BJ (cell line): ENCODE measurements around the gene EFNA2. TPM values are rescaled to one million over a fixed set of nuclear protein-coding genes. Genes with fewer than 3 reads are reported as not detected.

Source experiments
- CTCF ChIA-PET: fragments of 350-600 bp; formaldehyde crosslinking; extraction: SDS; loops from one replicate; lab custom pipeline; 2021; ENCODE audit warnings: antibody characterized with exemption, inconsistent platforms; lab: Yijun Ruan, JAX
- POLR2A ChIA-PET: fragments of 300-600 bp; sonication (Branson Sonifier 250); formaldehyde crosslinking; extraction: SDS; loops from one replicate; lab custom pipeline; 2021; ENCODE audit warnings: antibody characterized with exemption; lab: Charles Lee
- DNase-seq: peaks from one replicate; pipeline ENCODE4 v3.0.0-alpha.2; 2011; ENCODE audit warnings: low read depth
- H3K27me3 ChIP-seq: 2 replicates; pipeline ENCODE4 v1.6.0; 2011; ENCODE audit warnings: low read length; ENCODE audit not compliant: control insufficient read depth, insufficient read depth
- H3K36me3 ChIP-seq: 2 replicates; pipeline ENCODE4 v1.5.1; 2011; ENCODE audit warnings: low read length; ENCODE audit not compliant: control insufficient read depth, insufficient read depth
- H3K4me3 ChIP-seq: 2 replicates; pipeline ENCODE4 v1.5.1; 2011; ENCODE audit warnings: low read depth, mild to moderate bottlenecking, control low read depth, low read length
- CTCF ChIP-seq: IDR thresholded peaks from 2 replicates; pipeline ENCODE4 v1.5.1; 2011; ENCODE audit warnings: low read depth, mild to moderate bottlenecking, control low read depth, inconsistent platforms, low read length, moderate library complexity; ENCODE audit not compliant: insufficient read depth
- polyA plus RNA-seq: library from polyadenylated mRNA; depleted of rRNA; stranded (reverse); fragments of >200 nt; gene quantifications from 2 replicates; pipeline ENCODE4 v1.2.3, GENCODE V29; 2011

EFNA2 gene
- polyA plus RNA-seq, 1 experiment: not detected

- no peak for DNase-seq
- Histone ChIP-seq H3K27me3 (no peaks in the 10 kb centered on the region), H3K36me3 (no peaks in the 10 kb centered on the region), H3K4me3 (no peak overlapping the region)
- no peak for TF ChIP-seq CTCF
- CTCF ChIA-PET: interaction anchor here (0.8 kb wide), 1 partner anchor 19 kb away, joined by 3 read pairs; no protein-coding TSS in a partner anchor
- POLR2A ChIA-PET: no interaction called here
Observed at GRCh38 chr19:1296575-1297271, 11.1 kb downstream of the EFNA2 start.

DNA sequence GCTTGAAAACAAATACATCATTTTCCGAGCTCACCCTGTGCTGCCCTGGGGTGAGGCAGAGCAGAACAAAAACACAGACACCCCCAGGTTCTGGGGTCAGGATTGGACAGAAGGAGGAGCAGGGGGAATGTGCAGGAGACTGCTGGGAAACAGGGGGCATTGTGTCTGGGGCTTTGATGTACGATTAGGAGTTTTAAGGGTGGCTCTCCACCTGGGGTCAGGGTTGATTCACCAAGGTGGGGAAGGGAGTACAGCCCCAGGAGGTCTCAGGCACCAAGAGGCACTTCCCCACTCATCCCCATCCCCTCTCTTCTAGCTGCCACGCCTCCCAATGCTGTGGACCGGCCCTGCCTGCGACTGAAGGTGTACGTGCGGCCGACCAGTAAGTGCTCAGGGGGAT lies 12.6 kb downstream of the EFNA2 start:
- CTCF ChIA-PET: no interaction called here
- POLR2A ChIA-PET: no interaction called here
- DNase-seq: no peak
- no peak overlapping the region for H3K4me3 ChIP-seq
- no peaks in the 10 kb centered on the region for H3K36me3 ChIP-seq
- no peaks in the 10 kb centered on the region for H3K27me3 ChIP-seq
- no peak for TF ChIP-seq CTCF

DNA sequence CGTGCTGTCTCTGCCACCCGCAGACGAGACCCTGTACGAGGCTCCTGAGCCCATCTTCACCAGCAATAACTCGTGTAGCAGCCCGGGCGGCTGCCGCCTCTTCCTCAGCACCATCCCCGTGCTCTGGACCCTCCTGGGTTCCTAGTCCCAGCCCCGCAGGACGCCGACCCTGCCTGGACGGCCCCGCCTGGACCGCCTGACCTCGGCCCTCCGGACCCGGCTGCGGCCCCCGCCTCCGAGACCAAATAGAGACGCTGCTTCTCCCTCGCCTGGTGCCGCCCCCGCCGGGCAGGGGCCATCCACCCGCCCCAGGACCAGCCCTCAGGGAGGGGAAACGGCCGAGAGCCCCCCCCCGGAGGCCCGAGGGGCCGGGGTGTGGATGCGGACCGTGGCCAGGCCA lies 14.1 kb downstream of the EFNA2 start:
- POLR2A ChIA-PET: no interaction called here
- Histone ChIP-seq H3K36me3 (no peaks in the 10 kb centered on the region), H3K4me3 (no peak overlapping the region), H3K27me3 (no peaks in the 10 kb centered on the region)
- CTCF ChIA-PET: no interaction called here
- DNase-seq: no peak
- TF ChIP-seq CTCF: no peak

GRCh38 chr19:1300744-1301490 lies 15.2 kb downstream of the EFNA2 start:
- DNase-seq: no peak
- Histone ChIP-seq H3K4me3 (no peak overlapping the region), H3K36me3 (no peaks in the 10 kb centered on the region), H3K27me3 (no peaks in the 10 kb centered on the region)
- TF ChIP-seq CTCF: no peak
- ChIA-PET CTCF (no interaction called here), POLR2A (no interaction called here)

GRCh38 chr19:1302533-1303239 lies 17.0 kb downstream of the EFNA2 start:
- Histone ChIP-seq H3K36me3 (no peaks in the 10 kb centered on the region), H3K27me3 (no peaks in the 10 kb centered on the region), H3K4me3 (no peak overlapping the region)
- ChIA-PET POLR2A (no interaction called here), CTCF (interaction anchor here (0.6 to 1.6 kb wide), 3 partner anchors 13 to 139 kb away, joined by 3 to 7 read pairs (median 5); no protein-coding TSS in a partner anchor)
- DNase-seq: no peak
- no peak for TF ChIP-seq CTCF
